Measurements from ENCODE around the gene USP32. TPM values are rescaled to one million over a fixed set of nuclear protein-coding genes. Genes with fewer than 3 reads are reported as not detected.
"Not testable (repeated sequence)": the region's sequence is repeated elsewhere in the genome, so short reads cannot be mapped to it uniquely, and the experiment has no call there.

USP32 gene
- total and polyA plus RNA-seq, 2 donors (not counting 3 experiments of a cell fraction or from before 2014, with no cell fraction given), result 15.7 to 52.9 TPM

GRCh38 chr17:60428491-60428890, 36.6 kb upstream of the USP32 start:
- H3K4me1 ChIP-seq (ENCODE audit: control insufficient read depth, extremely low read depth, insufficient read depth, low read length); H3K9me3 ChIP-seq (replicated peaks; ENCODE audit: control insufficient read depth, insufficient read depth, low read length); H3K79me2 ChIP-seq (ENCODE audit: control insufficient read depth, insufficient read depth, low read length); BruUV-seq (replicated peaks); dilution Hi-C loops (cut with MboI; ENCODE audit: extremely low pct_ligation_motif_present, low sequenced_read_pairs); H3K4me2 ChIP-seq (ENCODE audit: insufficient read depth, low read length); H3K9me1 ChIP-seq (replicated peaks; ENCODE audit: control insufficient read depth, extremely low read depth, insufficient read depth, low read length); DNase-seq (ENCODE audit: low read depth, low spot score); H3K4me3 ChIP-seq (replicated peaks in 1 of 3; ENCODE audit: insufficient read depth in 1 of 3, low read depth in 1 of 3, low read length in 3 of 3); H4K20me1 ChIP-seq (replicated peaks; ENCODE audit: control insufficient read depth, extremely low read depth, insufficient read depth, low read length); H3K27me3 ChIP-seq (ENCODE audit: control insufficient read depth in 2 of 2, insufficient read depth in 2 of 2, low read length in 2 of 2); H3K27ac ChIP-seq (ENCODE audit: insufficient read depth, low read depth, low read length); H3K36me3 ChIP-seq (ENCODE audit: control insufficient read depth in 2 of 2, extremely low read depth in 1 of 2, insufficient read depth in 2 of 2, low read length in 2 of 2); intact Hi-C loops (cut with micrococcal nuclease); H3K9ac ChIP-seq (replicated peaks; ENCODE audit: extremely low read depth, insufficient read depth, low read length); FAIRE-seq; H2AFZ ChIP-seq (ENCODE audit: low read depth, low read length); POLR2A ChIA-PET: not testable (repeated sequence)
- CTCF ChIA-PET, result interaction anchor here (1.0 to 2.4 kb wide), 4 partner anchors 11 to 320 kb away, joined by 3 to 8 read pairs (median 4); no protein-coding TSS in a partner anchor

- no peak overlapping the region for H3K4me2 ChIP-seq (ENCODE audit: insufficient read depth, low read length)
- dilution Hi-C loops (cut with MboI; ENCODE audit: extremely low pct_ligation_motif_present, low sequenced_read_pairs) (no loop called here), intact Hi-C loops (cut with micrococcal nuclease) (no loop called here)
- ChIA-PET CTCF (interaction anchor here (1.1 to 1.9 kb wide), 2 partner anchors 143 to 195 kb away, joined by 3 to 6 read pairs; no protein-coding TSS in a partner anchor), POLR2A (no interaction called here)
- FAIRE-seq, result no peak
- no peaks in the 10 kb centered on the region for H3K9me1 ChIP-seq (replicated peaks; ENCODE audit: control insufficient read depth, extremely low read depth, insufficient read depth, low read length)
- no peak for TF ChIP-seq POLR2A (IDR thresholded peaks at IDR 0.05; ENCODE audit: low read depth, low read length)
- H3K9ac ChIP-seq (replicated peaks; ENCODE audit: extremely low read depth, insufficient read depth, low read length), result no peak overlapping the region
- no peaks in the 10 kb centered on the region for H3K9me3 ChIP-seq (replicated peaks; ENCODE audit: control insufficient read depth, insufficient read depth, low read length)
- no peaks in the 10 kb centered on the region for H3K4me1 ChIP-seq (ENCODE audit: control insufficient read depth, extremely low read depth, insufficient read depth, low read length)
- H3K79me2 ChIP-seq (ENCODE audit: control insufficient read depth, insufficient read depth, low read length), result no peaks in the 10 kb centered on the region
- no peak for DNase-seq (ENCODE audit: low read depth, low spot score)
- no peaks in the 10 kb centered on the region for H3K27me3 ChIP-seq (ENCODE audit: control insufficient read depth in 2 of 2, insufficient read depth in 2 of 2, low read length in 2 of 2)
- no TSS peak for BruUV-seq (replicated peaks)
- H3K27ac ChIP-seq (ENCODE audit: insufficient read depth, low read depth, low read length), result no peak overlapping the region
- no peaks in the 10 kb centered on the region for H3K36me3 ChIP-seq (ENCODE audit: control insufficient read depth in 2 of 2, extremely low read depth in 1 of 2, insufficient read depth in 2 of 2, low read length in 2 of 2)
- no peaks in the 10 kb centered on the region for H4K20me1 ChIP-seq (replicated peaks; ENCODE audit: control insufficient read depth, extremely low read depth, insufficient read depth, low read length)
- no peak overlapping the region for H2AFZ ChIP-seq (ENCODE audit: low read depth, low read length)
- no peak overlapping the region for H3K4me3 ChIP-seq (replicated peaks in 1 of 3; ENCODE audit: insufficient read depth in 1 of 3, low read depth in 1 of 3, low read length in 3 of 3)
These were observed 34.7 kb upstream of the USP32 start for GRCh38 chr17:60426596-60426995.

- intact Hi-C loops (cut with micrococcal nuclease) (no loop called here), dilution Hi-C loops (cut with MboI; ENCODE audit: extremely low pct_ligation_motif_present, low sequenced_read_pairs) (no loop called here)
These were observed 33.7 kb upstream of the USP32 start for GRCh38 chr17:60425626-60426025.

More at GRCh38 chr17:60425626-60426025, 33.7 kb upstream of the USP32 start:
- BruUV-seq (replicated peaks), result no TSS peak
- POLR2A ChIA-PET, result no interaction called here
- DNase-seq (ENCODE audit: low read depth, low spot score) (no peak), FAIRE-seq (no peak)
- Histone ChIP-seq H3K4me3 (replicated peaks in 1 of 3; ENCODE audit: insufficient read depth in 1 of 3, low read depth in 1 of 3, low read length in 3 of 3) (no peak overlapping the region), H3K9ac (replicated peaks; ENCODE audit: extremely low read depth, insufficient read depth, low read length) (no peak overlapping the region), H3K9me3 (replicated peaks; ENCODE audit: control insufficient read depth, insufficient read depth, low read length) (no peaks in the 10 kb centered on the region), H3K79me2 (ENCODE audit: control insufficient read depth, insufficient read depth, low read length) (no peaks in the 10 kb centered on the region), H3K4me2 (ENCODE audit: insufficient read depth, low read length) (no peak overlapping the region), H2AFZ (ENCODE audit: low read depth, low read length) (no peak overlapping the region), H4K20me1 (replicated peaks; ENCODE audit: control insufficient read depth, extremely low read depth, insufficient read depth, low read length) (no peaks in the 10 kb centered on the region), H3K27me3 (ENCODE audit: control insufficient read depth in 2 of 2, insufficient read depth in 2 of 2, low read length in 2 of 2) (no peaks in the 10 kb centered on the region), H3K36me3 (ENCODE audit: control insufficient read depth in 2 of 2, extremely low read depth in 1 of 2, insufficient read depth in 2 of 2, low read length in 2 of 2) (no peaks in the 10 kb centered on the region), H3K27ac (ENCODE audit: insufficient read depth, low read depth, low read length) (no peak overlapping the region), H3K9me1 (replicated peaks; ENCODE audit: control insufficient read depth, extremely low read depth, insufficient read depth, low read length) (no peaks in the 10 kb centered on the region), H3K4me1 (ENCODE audit: control insufficient read depth, extremely low read depth, insufficient read depth, low read length) (peaks cover 3% of the 10 kb centered on the region)
- CTCF ChIA-PET, result interaction anchor here (1.7 kb wide), 1 partner anchor 11 kb away, joined by 4 read pairs; no protein-coding TSS in a partner anchor
- no peak for TF ChIP-seq CTCF (IDR thresholded peaks at IDR 0.05; ENCODE audit: extremely low read depth in 1 of 2, insufficient read depth in 1 of 2, low read depth in 1 of 2, low read length in 2 of 2)
- TF ChIP-seq POLR2A (IDR thresholded peaks at IDR 0.05; ENCODE audit: low read depth, low read length), result no peak
- no peak for TF ChIP-seq MYC (IDR thresholded peaks at IDR 0.05; ENCODE audit: low read depth, low read length)
- TF ChIP-seq EZH2 (IDR thresholded peaks at IDR 0.05; ENCODE audit: borderline replicate concordance, low read depth, low read length, severe bottlenecking), result no peak
- TF ChIP-seq GATA2 (IDR thresholded peaks at IDR 0.05; ENCODE audit: insufficient read depth, insufficient read length, low read depth, low read length), result no peak
- TF ChIP-seq POLR2AphosphoS5 (IDR thresholded peaks at IDR 0.05; ENCODE audit: insufficient read depth, low read depth, low read length), result no peak
- no peak for TF ChIP-seq MAX (IDR thresholded peaks at IDR 0.05; ENCODE audit: insufficient read depth, insufficient read length)
- TF ChIP-seq JUN (IDR thresholded peaks at IDR 0.05; ENCODE audit: borderline replicate concordance, insufficient read depth, insufficient read length, low read depth), result no peak
- TF ChIP-seq FOS (IDR thresholded peaks at IDR 0.05; ENCODE audit: borderline replicate concordance, insufficient read depth, low read length), result no peak

All from endothelial cell of umbilical vein (primary cell).